Endothelial cell of umbilical vein (primary cell): Measurements from ENCODE around the gene ZNF316. TPM values are rescaled to one million over a fixed set of nuclear protein-coding genes. Genes with fewer than 3 reads are reported as not detected.
"Not testable (repeated sequence)": the region's sequence is repeated elsewhere in the genome, so short reads cannot be mapped to it uniquely, and the experiment has no call there.

Experiments used
- BruUV-seq: library from RNA; stranded (reverse); fragments of 400-500 nt; replicated peaks from 2 replicates; lab custom pipeline; 2021; lab: Mats Ljungman, UMichigan
- CTCF ChIA-PET: fragments of 300-600, 350-600 bp; sonication (Branson Sonifier 250); formaldehyde crosslinking; loops from one replicate; lab custom pipeline; 2021; ENCODE audit warnings: antibody characterized with exemption, inconsistent platforms; lab: Charles Lee
- POLR2A ChIA-PET: fragments of 300-600, 350-600 bp; sonication (Branson Sonifier 250); formaldehyde crosslinking; loops from one replicate; lab custom pipeline; 2021; ENCODE audit warnings: antibody characterized with exemption, inconsistent platforms; lab: Charles Lee
- DNase-seq: peaks from one replicate; pipeline ENCODE4 v3.0.0-alpha.2; 2011; ENCODE audit warnings: low read depth, low spot score
- FAIRE-seq: peaks from 2 replicates; lab custom pipeline; 2011; peaks lifted over from hg19 to GRCh38; lab: Jason Lieb, UNC
- H2AFZ ChIP-seq: 2 replicates; pipeline ENCODE4 v1.6.0; 2012; ENCODE audit warnings: low read depth, low read length, control low read depth, inconsistent platforms
- H3K27ac ChIP-seq: 2 replicates; pipeline ENCODE4 v1.5.1; 2011; ENCODE audit warnings: low read depth, mild to moderate bottlenecking, control low read depth, low read length, moderate library complexity; ENCODE audit not compliant: insufficient read depth
- H3K27me3 ChIP-seq, 2 experiments: 2 replicates each; pipeline versions ENCODE4 v1.6.0 to v1.6.1; 2011; ENCODE audit warnings: low read length in 2 of 2, mixed read lengths in 1 of 2; ENCODE audit not compliant: control insufficient read depth in 2 of 2, insufficient read depth in 2 of 2
- H3K36me3 ChIP-seq, 2 experiments: 2 replicates in 1 of 2; 3 replicates in 1 of 2; pipeline ENCODE4 v1.5.1; 2011; ENCODE audit warnings: low read length in 2 of 2, mild to moderate bottlenecking in 1 of 2, moderate library complexity in 1 of 2; ENCODE audit not compliant: control insufficient read depth in 2 of 2, insufficient read depth in 2 of 2; ENCODE audit errors: extremely low read depth in 1 of 2
- H3K4me1 ChIP-seq: 3 replicates; pipeline ENCODE4 v1.5.1; 2011; ENCODE audit warnings: mild to moderate bottlenecking, low read length; ENCODE audit not compliant: control insufficient read depth, insufficient read depth; ENCODE audit errors: extremely low read depth
- H3K4me2 ChIP-seq: 2 replicates; pipeline ENCODE4 v1.6.1; 2011; ENCODE audit warnings: low read length, control low read depth, mixed read lengths; ENCODE audit not compliant: insufficient read depth
- H3K4me3 ChIP-seq, 3 experiments: fragments of 200-600 bp in 1 of 3; sonication (generic), shearing (Covaris generic) in 1 of 3; replicated peaks in 1 of 3; 2 replicates each; pipeline ENCODE4 v1.5.1; 2011 to 2016; ENCODE audit warnings: control low read depth in 3 of 3, low read length in 3 of 3, mild to moderate bottlenecking in 2 of 3, inconsistent platforms in 1 of 3, low read depth in 1 of 3, moderate library complexity in 1 of 3; ENCODE audit not compliant: insufficient read depth in 1 of 3
- H3K79me2 ChIP-seq: 2 replicates; pipeline ENCODE4 v1.6.0; 2012; ENCODE audit warnings: low read length, inconsistent platforms; ENCODE audit not compliant: control insufficient read depth, insufficient read depth
- H3K9ac ChIP-seq: replicated peaks from 2 replicates; pipeline ENCODE3; 2011; ENCODE audit warnings: low read length, control low read depth; ENCODE audit not compliant: insufficient read depth; ENCODE audit errors: extremely low read depth
- H3K9me1 ChIP-seq: replicated peaks from 3 replicates; pipeline ENCODE4 v1.6.0; 2011; ENCODE audit warnings: mild to moderate bottlenecking, low read length; ENCODE audit not compliant: control insufficient read depth, insufficient read depth; ENCODE audit errors: extremely low read depth
- H3K9me3 ChIP-seq: replicated peaks from 2 replicates; pipeline ENCODE4 v1.5.1; 2012; ENCODE audit warnings: low read length, inconsistent platforms; ENCODE audit not compliant: control insufficient read depth, insufficient read depth
- H4K20me1 ChIP-seq: replicated peaks from 2 replicates; pipeline ENCODE3; 2011; ENCODE audit warnings: mild to moderate bottlenecking, low read length; ENCODE audit not compliant: control insufficient read depth, insufficient read depth; ENCODE audit errors: extremely low read depth
- POLR2A ChIP-seq: IDR thresholded peaks from 2 replicates; pipeline ENCODE4 v1.6.1; 2012; ENCODE audit warnings: low read depth, mild to moderate bottlenecking, control low read depth, low read length
- dilution Hi-C: fragments of 300-500 bp; cut with MboI; formaldehyde crosslinking; loops from one replicate; pipeline ENCODE4 v1.15.0; 2019; ENCODE audit warnings: low sequenced_read_pairs; ENCODE audit not compliant: extremely low pct_ligation_motif_present
- intact Hi-C: fragments of 100-400 bp; cut with micrococcal nuclease; formaldehyde crosslinking; loops from one replicate; pipeline ENCODE4 v1.10.0; 2022
- polyA plus RNA-seq, 4 experiments: library from polyadenylated mRNA; depleted of rRNA in 3 of 4; stranded (reverse) in 3 of 4; unstranded in 1 of 4; fragments of >200 nt; gene quantifications; 2 replicates each; pipeline versions ENCODE4 v1.2.1 to v1.2.3, GENCODE V29; 2011 to 2012; ENCODE audit warnings: missing spikeins in 1 of 4
- total RNA-seq: library from RNA; stranded (reverse); gene quantifications from 2 replicates; pipeline ENCODE4 v1.2.3, GENCODE V29; 2021

The ZNF316 gene
- total and polyA plus RNA-seq, 2 donors (not counting 3 experiments of a cell fraction or from before 2014, with no cell fraction given), result 7.7 to 23.8 TPM

GRCh38 chr7:6670851-6671250 lies 33.7 kb downstream of the ZNF316 start:
- H4K20me1 ChIP-seq, POLR2A ChIA-PET, CTCF ChIA-PET, H3K27ac ChIP-seq, H3K79me2 ChIP-seq, H3K27me3 ChIP-seq, H2AFZ ChIP-seq, FAIRE-seq, intact Hi-C loops, dilution Hi-C loops, DNase-seq, BruUV-seq, H3K4me1 ChIP-seq, H3K36me3 ChIP-seq, H3K4me2 ChIP-seq, H3K9me3 ChIP-seq, H3K9ac ChIP-seq, H3K4me3 ChIP-seq, H3K9me1 ChIP-seq: not testable (repeated sequence)

GRCh38 chr7:6675807-6676405 lies 38.8 kb downstream of the ZNF316 start:
- Histone ChIP-seq H3K79me2 (no peaks in the 10 kb centered on the region), H3K36me3 (no peaks in the 10 kb centered on the region), H3K4me3 (no peak overlapping the region), H3K4me1 (no peaks in the 10 kb centered on the region), H3K9me3 (peaks cover 14% of the 10 kb centered on the region), H4K20me1 (no peaks in the 10 kb centered on the region), H3K9ac (no peak overlapping the region), H3K9me1 (no peaks in the 10 kb centered on the region), H3K27ac (no peak overlapping the region), H3K4me2 (no peak overlapping the region), H3K27me3 (no peaks in the 10 kb centered on the region), H2AFZ (no peak overlapping the region)
- dilution Hi-C loops, result no loop called here
- ChIA-PET CTCF (no interaction called here), POLR2A (no interaction called here)
- DNase-seq (no peak), FAIRE-seq (no peak)
- TF ChIP-seq POLR2A, result no peak
- intact Hi-C loops, result no loop called here
- no TSS peak for BruUV-seq
